A549 (cell line): ENCODE data around the gene GALNT4.

Experiments used
- CEBPB ChIP-seq, 2 experiments: fragments of >200 bp in 1 of 2; sonication (Bioruptor Twin) in 1 of 2; formaldehyde crosslinking in 1 of 2; IDR thresholded peaks; 2 replicates each; pipeline ENCODE4 v1.6.1; 2012 to 2016
- JUN ChIP-seq, 2 experiments: fragments of >200 bp; sonication (Bioruptor Twin); formaldehyde crosslinking; IDR thresholded peaks; 2 replicates in 1 of 2; 3 replicates in 1 of 2; pipeline ENCODE4 v1.6.1; 2016 to 2017
- JUNB ChIP-seq: fragments of >200 bp; sonication (Bioruptor Twin); formaldehyde crosslinking; IDR thresholded peaks from 2 replicates; pipeline ENCODE4 v1.6.1; 2016
- KDM1A ChIP-seq: fragments of 200-600 bp; sonication (generic); IDR thresholded peaks from 2 replicates; pipeline ENCODE4 v1.6.1; 2016; ENCODE audit warnings: low read depth, mild to moderate bottlenecking
- PHF8 ChIP-seq: fragments of 200-600 bp; sonication (generic); IDR thresholded peaks from 2 replicates; pipeline ENCODE4 v1.6.1; 2016; ENCODE audit warnings: low read depth, mild to moderate bottlenecking, antibody characterized with exemption, moderate library complexity, borderline replicate concordance
- POLR2A ChIP-seq: IDR thresholded peaks from 2 replicates; pipeline ENCODE4 v1.6.1; 2012; ENCODE audit warnings: mild to moderate bottlenecking, low read length
- POLR2AphosphoS2 ChIP-seq: conservative IDR thresholded peaks from 2 replicates; pipeline ENCODE4 v1.6.1; 2012; ENCODE audit warnings: low read length, improper control_type of control experiment, inconsistent platforms
- RAD21 ChIP-seq, 2 experiments: fragments of >200 bp in 1 of 2; sonication (Bioruptor Twin) in 1 of 2; formaldehyde crosslinking in 1 of 2; IDR thresholded peaks in 1 of 2; conservative IDR thresholded peaks in 1 of 2; 2 replicates in 1 of 2; 3 replicates in 1 of 2; pipeline ENCODE4 v1.6.1; 2012 to 2018; ENCODE audit warnings: inconsistent platforms in 1 of 2
- RCOR1 ChIP-seq: fragments of 150-350 bp; IDR thresholded peaks from 2 replicates; pipeline ENCODE4 v1.6.1; 2014; ENCODE audit warnings: antibody characterized with exemption, low read length, low read depth
- TF ChIP-seq, protein P1 (sequence below): fragments of >200 bp; sonication (Bioruptor Twin); formaldehyde crosslinking; IDR thresholded peaks from 3 replicates; pipeline ENCODE4 v1.5.1; 2016
- TF ChIP-seq, protein P2 (sequence below): fragments of 450-650 bp; IDR thresholded peaks from 2 replicates; pipeline ENCODE4 v1.6.1; 2014; ENCODE audit warnings: antibody characterized with exemption
- TF ChIP-seq, protein P3 (sequence below): IDR thresholded peaks from 2 replicates; pipeline ENCODE4 v1.6.1; 2012

DNA sequence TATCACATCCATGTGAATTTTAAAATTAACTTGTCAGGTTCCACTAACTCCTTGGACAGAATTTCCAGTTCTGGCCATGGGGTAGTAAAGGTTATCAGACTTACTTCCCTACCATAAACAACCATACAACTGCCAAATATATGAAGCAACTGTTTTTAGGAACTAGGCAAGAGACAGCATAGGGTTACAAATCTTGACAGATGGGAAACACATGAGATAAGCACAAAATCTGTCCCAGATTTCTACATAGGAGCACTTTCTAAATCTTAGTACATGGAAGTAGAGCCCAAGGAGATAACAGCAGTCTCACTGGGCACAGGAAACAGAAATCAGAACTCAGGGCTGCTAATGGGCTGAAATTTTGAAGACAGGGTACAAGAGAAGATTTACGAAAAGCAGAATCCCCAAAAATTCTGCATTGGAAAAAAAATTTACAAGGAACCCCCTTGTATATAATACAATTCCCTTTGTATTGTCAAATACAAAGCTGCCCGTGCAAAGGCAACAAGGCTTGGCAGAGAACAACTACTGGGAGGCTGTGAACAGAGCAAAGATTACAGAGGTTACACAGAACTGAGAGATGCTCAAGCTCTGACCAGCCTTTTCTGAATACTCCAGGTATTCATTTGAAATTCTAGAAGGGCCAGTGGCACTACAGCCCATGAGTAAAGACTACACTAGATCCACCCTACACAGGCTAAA is 43.2 kb downstream of the GALNT4 start:
- TF ChIP-seq, protein P1, sequence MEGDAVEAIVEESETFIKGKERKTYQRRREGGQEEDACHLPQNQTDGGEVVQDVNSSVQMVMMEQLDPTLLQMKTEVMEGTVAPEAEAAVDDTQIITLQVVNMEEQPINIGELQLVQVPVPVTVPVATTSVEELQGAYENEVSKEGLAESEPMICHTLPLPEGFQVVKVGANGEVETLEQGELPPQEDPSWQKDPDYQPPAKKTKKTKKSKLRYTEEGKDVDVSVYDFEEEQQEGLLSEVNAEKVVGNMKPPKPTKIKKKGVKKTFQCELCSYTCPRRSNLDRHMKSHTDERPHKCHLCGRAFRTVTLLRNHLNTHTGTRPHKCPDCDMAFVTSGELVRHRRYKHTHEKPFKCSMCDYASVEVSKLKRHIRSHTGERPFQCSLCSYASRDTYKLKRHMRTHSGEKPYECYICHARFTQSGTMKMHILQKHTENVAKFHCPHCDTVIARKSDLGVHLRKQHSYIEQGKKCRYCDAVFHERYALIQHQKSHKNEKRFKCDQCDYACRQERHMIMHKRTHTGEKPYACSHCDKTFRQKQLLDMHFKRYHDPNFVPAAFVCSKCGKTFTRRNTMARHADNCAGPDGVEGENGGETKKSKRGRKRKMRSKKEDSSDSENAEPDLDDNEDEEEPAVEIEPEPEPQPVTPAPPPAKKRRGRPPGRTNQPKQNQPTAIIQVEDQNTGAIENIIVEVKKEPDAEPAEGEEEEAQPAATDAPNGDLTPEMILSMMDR, result no peak
- TF ChIP-seq RAD21 (conservative IDR thresholded peaks at IDR 0.05 in 1 of 2, IDR thresholded peaks at IDR 0.05 in 1 of 2), result no peak
- TF ChIP-seq JUN (IDR thresholded peaks at IDR 0.05), result no peak
- no peak for TF ChIP-seq KDM1A
- no peak for TF ChIP-seq JUNB
- no peak for TF ChIP-seq CEBPB (IDR thresholded peaks at IDR 0.05)
- no peak for TF ChIP-seq POLR2AphosphoS2
- no peak for TF ChIP-seq RCOR1
- TF ChIP-seq, protein P2, sequence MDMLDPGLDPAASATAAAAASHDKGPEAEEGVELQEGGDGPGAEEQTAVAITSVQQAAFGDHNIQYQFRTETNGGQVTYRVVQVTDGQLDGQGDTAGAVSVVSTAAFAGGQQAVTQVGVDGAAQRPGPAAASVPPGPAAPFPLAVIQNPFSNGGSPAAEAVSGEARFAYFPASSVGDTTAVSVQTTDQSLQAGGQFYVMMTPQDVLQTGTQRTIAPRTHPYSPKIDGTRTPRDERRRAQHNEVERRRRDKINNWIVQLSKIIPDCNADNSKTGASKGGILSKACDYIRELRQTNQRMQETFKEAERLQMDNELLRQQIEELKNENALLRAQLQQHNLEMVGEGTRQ, result no peak
- TF ChIP-seq, protein P3, sequence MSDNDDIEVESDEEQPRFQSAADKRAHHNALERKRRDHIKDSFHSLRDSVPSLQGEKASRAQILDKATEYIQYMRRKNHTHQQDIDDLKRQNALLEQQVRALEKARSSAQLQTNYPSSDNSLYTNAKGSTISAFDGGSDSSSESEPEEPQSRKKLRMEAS, result no peak
- no peak for TF ChIP-seq PHF8
- no peak for TF ChIP-seq POLR2A
